HepG2 (cell line): ENCODE measurements around the gene MYO7B. TPM values are rescaled to one million over a fixed set of nuclear protein-coding genes. Genes with fewer than 3 reads are reported as not detected.
A peak's percentile ranks its signal among the peaks of the same experiment; 100 is the strongest.

Experiments
- ARNT2 ChIP-seq: sonication (generic); formaldehyde crosslinking; IDR thresholded peaks from 2 replicates; pipeline ENCODE4 v1.8.0; 2022; ENCODE audit warnings: mild to moderate bottlenecking, low read depth, missing genetic modification reagents, moderate library complexity
- BHLHE40 ChIP-seq: IDR thresholded peaks from 2 replicates; pipeline ENCODE4 v1.6.1; 2011; ENCODE audit warnings: low read length, improper control_type of control experiment
- DR1 ChIP-seq: sonication (generic); formaldehyde crosslinking; IDR thresholded peaks from 2 replicates; pipeline ENCODE4 v1.8.0; 2021; ENCODE audit warnings: mild to moderate bottlenecking, missing genetic modification reagents, inconsistent platforms
- HNF1B ChIP-seq: sonication (generic); formaldehyde crosslinking; IDR thresholded peaks from 2 replicates; pipeline ENCODE4 v1.5.1; 2020; ENCODE audit warnings: mild to moderate bottlenecking, moderate library complexity, missing genetic modification reagents
- HOXA3 ChIP-seq: sonication (generic); formaldehyde crosslinking; IDR thresholded peaks from 2 replicates; pipeline ENCODE4 v1.5.0; 2020; ENCODE audit warnings: missing genetic modification reagents
- MBD4 ChIP-seq: IDR thresholded peaks from 2 replicates; pipeline ENCODE4 v1.6.1; 2012; ENCODE audit warnings: low read length, inconsistent platforms, borderline replicate concordance
- SETDB1 ChIP-seq: sonication (generic); formaldehyde crosslinking; IDR thresholded peaks from 2 replicates; pipeline ENCODE4 v1.5.1; 2020; ENCODE audit warnings: missing genetic modification reagents, mild to moderate bottlenecking, borderline replicate concordance
- TCF12 ChIP-seq, 2 experiments: fragments of 450-650 bp in 1 of 2; sonication (generic) in 1 of 2; formaldehyde crosslinking in 1 of 2; IDR thresholded peaks; 2 replicates each; pipeline versions ENCODE4 v1.6.1 to v1.8.0; 2017 to 2022; ENCODE audit warnings: antibody characterized with exemption in 1 of 2, mild to moderate bottlenecking in 1 of 2, missing genetic modification reagents in 1 of 2, moderate library complexity in 1 of 2
- ZIK1 ChIP-seq: sonication (generic); formaldehyde crosslinking; IDR thresholded peaks from 2 replicates; pipeline ENCODE4 v1.5.0; 2020; ENCODE audit warnings: mild to moderate bottlenecking, low read depth, missing genetic modification reagents, borderline replicate concordance
- ZNF3 ChIP-seq: IDR thresholded peaks from 2 replicates; pipeline ENCODE4 v1.7.0; 2017; ENCODE audit warnings: inconsistent platforms
- ZNF335 ChIP-seq: sonication (generic); formaldehyde crosslinking; IDR thresholded peaks from 2 replicates; pipeline ENCODE4 v1.4.0; 2020; ENCODE audit warnings: missing genetic modification reagents
- ZNF510 ChIP-seq: sonication (generic); formaldehyde crosslinking; IDR thresholded peaks from 2 replicates; pipeline ENCODE4 v1.4.0; 2020; ENCODE audit warnings: low read depth, mild to moderate bottlenecking, missing genetic modification reagents
- ZNF598 ChIP-seq: sonication (generic); formaldehyde crosslinking; IDR thresholded peaks from 2 replicates; pipeline ENCODE4 v1.5.1; 2020; ENCODE audit warnings: mild to moderate bottlenecking, missing genetic modification reagents, borderline replicate concordance
- polyA plus RNA-seq, 8 experiments: library from polyadenylated mRNA; depleted of rRNA in 3 of 8; stranded (reverse) in 7 of 8; unstranded in 1 of 8; fragments of >200 nt; fragmentation: Illumina TruSeq in 4 of 8; extraction: Trizol in 4 of 8; gene quantifications; 2 replicates each; pipeline versions ENCODE4 v1.2.1 to v1.2.3, GENCODE V29; 2011 to 2016; ENCODE audit warnings: low read depth in 4 of 8, missing spikeins in 1 of 8, mixed read lengths in 1 of 8; ENCODE audit not compliant: insufficient read depth in 1 of 8
- total RNA-seq, 5 experiments: library from RNA; depleted of rRNA; stranded (reverse); fragments of >200 nt; fragmentation: Illumina TruSeq; extraction: Trizol; gene quantifications; 2 replicates each; pipeline ENCODE4 v1.2.3, GENCODE V29; 2016; ENCODE audit warnings: low read depth in 1 of 5
- TF ChIP-seq, protein P1 (sequence below): sonication (generic); formaldehyde crosslinking; IDR thresholded peaks from 2 replicates; pipeline ENCODE4 v1.4.0; 2020; ENCODE audit warnings: missing genetic modification reagents, low read depth, mild to moderate bottlenecking, borderline replicate concordance
- TF ChIP-seq, protein P2 (sequence below): sonication (generic); formaldehyde crosslinking; IDR thresholded peaks from 2 replicates; pipeline ENCODE4 v1.4.0; 2020; ENCODE audit warnings: missing genetic modification reagents, borderline replicate concordance
- TF ChIP-seq, protein P3 (sequence below): sonication (generic); formaldehyde crosslinking; IDR thresholded peaks from 2 replicates; pipeline ENCODE4 v1.5.1; 2020; ENCODE audit warnings: missing genetic modification reagents, mild to moderate bottlenecking, borderline replicate concordance

Gene MYO7B
- total and polyA plus RNA-seq, 2 of the 13 experiments (the other 11 are each of a cell fraction or from before 2014, with no cell fraction given), result not detected

DNA sequence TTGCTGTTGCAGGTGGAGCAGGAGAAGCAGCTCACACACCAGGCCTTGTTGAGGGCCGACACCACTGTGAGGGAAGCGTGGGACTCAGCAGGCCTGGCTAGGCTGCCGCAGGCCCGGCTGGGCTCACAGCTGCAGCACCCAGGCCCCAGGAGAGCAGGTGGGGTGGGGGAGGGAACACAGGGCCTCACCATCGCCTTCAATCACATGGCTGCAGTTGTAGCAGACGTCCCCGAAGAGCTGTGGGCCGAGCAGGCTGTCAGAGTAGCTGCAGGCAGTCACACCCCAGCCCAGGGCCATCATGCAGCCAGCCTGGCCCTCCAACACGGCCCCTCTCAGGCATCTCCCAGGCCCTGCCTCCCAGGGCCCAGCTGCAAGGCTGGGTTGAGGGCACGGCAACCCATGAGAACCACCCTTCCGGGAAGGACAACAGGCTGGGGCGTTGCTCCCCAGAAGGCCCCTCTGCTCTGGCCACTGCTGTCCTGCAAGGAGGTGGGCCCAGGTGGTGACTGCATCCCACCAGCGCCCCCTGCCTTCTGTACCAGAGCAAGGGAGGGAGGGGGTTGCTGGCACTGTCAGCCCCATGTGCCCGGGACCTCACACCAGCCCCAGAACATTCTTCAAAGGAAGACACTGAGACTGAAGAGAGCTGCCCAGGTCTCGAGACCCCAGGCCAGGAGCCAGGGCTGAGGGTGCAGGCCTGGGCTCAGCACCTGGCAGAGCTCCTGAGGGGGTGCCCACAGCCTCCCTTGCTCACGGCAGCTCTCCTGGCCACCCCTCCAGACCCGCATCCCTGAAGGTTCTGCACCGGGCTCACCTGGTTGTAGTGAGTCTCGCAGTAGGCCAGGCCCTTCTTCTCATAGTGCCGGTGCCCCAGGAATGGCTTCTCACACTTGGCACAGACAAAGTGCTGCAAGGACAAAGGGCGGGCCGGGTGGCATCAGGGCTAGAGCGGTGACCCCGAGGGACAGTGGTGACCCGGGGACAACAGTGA, 104.9 kb downstream of the MYO7B start (continued):
- TF ChIP-seq ZIK1 (CRISPR knock-in tag), result no peak
- peak; percentile 20; the same call in 1 of the 2 replicates for TF ChIP-seq ZNF598 (CRISPR knock-in tag)
- peak; percentile 67 for TF ChIP-seq DR1 (CRISPR knock-in tag)
- TF ChIP-seq, protein P1, sequence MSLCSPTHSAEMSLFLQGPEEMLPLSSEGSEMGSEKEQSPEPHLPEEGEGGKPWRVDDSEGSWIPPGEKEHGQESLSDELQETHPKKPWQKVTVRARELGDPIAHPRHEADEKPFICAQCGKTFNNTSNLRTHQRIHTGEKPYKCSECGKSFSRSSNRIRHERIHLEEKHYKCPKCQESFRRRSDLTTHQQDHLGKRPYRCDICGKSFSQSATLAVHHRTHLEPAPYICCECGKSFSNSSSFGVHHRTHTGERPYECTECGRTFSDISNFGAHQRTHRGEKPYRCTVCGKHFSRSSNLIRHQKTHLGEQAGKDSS (CRISPR knock-in tag), result no peak
- no peak; the same call in 1 of the 2 replicates for TF ChIP-seq HNF1B (CRISPR knock-in tag)
- no peak for TF ChIP-seq SETDB1 (CRISPR knock-in tag)
- peak; percentile 78 for TF ChIP-seq ARNT2
- TF ChIP-seq, protein P2, sequence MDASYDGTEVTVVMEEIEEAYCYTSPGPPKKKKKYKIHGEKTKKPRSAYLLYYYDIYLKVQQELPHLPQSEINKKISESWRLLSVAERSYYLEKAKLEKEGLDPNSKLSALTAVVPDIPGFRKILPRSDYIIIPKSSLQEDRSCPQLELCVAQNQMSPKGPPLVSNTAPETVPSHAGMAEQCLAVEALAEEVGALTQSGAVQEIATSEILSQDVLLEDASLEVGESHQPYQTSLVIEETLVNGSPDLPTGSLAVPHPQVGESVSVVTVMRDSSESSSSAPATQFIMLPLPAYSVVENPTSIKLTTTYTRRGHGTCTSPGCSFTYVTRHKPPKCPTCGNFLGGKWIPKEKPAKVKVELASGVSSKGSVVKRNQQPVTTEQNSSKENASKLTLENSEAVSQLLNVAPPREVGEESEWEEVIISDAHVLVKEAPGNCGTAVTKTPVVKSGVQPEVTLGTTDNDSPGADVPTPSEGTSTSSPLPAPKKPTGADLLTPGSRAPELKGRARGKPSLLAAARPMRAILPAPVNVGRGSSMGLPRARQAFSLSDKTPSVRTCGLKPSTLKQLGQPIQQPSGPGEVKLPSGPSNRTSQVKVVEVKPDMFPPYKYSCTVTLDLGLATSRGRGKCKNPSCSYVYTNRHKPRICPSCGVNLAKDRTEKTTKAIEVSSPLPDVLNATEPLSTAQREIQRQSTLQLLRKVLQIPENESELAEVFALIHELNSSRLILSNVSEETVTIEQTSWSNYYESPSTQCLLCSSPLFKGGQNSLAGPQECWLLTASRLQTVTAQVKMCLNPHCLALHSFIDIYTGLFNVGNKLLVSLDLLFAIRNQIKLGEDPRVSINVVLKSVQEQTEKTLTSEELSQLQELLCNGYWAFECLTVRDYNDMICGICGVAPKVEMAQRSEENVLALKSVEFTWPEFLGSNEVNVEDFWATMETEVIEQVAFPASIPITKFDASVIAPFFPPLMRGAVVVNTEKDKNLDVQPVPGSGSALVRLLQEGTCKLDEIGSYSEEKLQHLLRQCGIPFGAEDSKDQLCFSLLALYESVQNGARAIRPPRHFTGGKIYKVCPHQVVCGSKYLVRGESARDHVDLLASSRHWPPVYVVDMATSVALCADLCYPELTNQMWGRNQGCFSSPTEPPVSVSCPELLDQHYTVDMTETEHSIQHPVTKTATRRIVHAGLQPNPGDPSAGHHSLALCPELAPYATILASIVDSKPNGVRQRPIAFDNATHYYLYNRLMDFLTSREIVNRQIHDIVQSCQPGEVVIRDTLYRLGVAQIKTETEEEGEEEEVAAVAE (CRISPR knock-in tag), result no peak
- TF ChIP-seq BHLHE40, result no peak
- no peak for TF ChIP-seq ZNF3 (CRISPR knock-in tag)
- TF ChIP-seq, protein P3, sequence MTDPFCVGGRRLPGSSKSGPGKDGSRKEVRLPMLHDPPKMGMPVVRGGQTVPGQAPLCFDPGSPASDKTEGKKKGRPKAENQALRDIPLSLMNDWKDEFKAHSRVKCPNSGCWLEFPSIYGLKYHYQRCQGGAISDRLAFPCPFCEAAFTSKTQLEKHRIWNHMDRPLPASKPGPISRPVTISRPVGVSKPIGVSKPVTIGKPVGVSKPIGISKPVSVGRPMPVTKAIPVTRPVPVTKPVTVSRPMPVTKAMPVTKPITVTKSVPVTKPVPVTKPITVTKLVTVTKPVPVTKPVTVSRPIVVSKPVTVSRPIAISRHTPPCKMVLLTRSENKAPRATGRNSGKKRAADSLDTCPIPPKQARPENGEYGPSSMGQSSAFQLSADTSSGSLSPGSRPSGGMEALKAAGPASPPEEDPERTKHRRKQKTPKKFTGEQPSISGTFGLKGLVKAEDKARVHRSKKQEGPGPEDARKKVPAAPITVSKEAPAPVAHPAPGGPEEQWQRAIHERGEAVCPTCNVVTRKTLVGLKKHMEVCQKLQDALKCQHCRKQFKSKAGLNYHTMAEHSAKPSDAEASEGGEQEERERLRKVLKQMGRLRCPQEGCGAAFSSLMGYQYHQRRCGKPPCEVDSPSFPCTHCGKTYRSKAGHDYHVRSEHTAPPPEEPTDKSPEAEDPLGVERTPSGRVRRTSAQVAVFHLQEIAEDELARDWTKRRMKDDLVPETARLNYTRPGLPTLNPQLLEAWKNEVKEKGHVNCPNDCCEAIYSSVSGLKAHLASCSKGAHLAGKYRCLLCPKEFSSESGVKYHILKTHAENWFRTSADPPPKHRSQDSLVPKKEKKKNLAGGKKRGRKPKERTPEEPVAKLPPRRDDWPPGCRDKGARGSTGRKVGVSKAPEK, result no peak
- TF ChIP-seq ZNF335 (CRISPR knock-in tag), result no peak
- no peak for TF ChIP-seq TCF12 (IDR thresholded peaks at IDR 0.05)
- TF ChIP-seq TCF12 (CRISPR knock-in tag; IDR thresholded peaks at IDR 0.05), result no peak
- 0 out of 2 replicates have a peak, but pooled peaks have one; percentile 42 for TF ChIP-seq HOXA3 (CRISPR knock-in tag)
- TF ChIP-seq ZNF510 (CRISPR knock-in tag), result no peak
- TF ChIP-seq MBD4, result no peak
